ENCODE results near the gene NAV2.

GRCh38 chr11:19759389-19759788 lies 46.8 kb downstream of the NAV2 start:
- TF ChIP-seq, protein P1, sequence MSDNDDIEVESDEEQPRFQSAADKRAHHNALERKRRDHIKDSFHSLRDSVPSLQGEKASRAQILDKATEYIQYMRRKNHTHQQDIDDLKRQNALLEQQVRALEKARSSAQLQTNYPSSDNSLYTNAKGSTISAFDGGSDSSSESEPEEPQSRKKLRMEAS (IDR thresholded peaks at IDR 0.05; ENCODE audit: low read depth, low read length), result no peak
- TF ChIP-seq, protein P2, sequence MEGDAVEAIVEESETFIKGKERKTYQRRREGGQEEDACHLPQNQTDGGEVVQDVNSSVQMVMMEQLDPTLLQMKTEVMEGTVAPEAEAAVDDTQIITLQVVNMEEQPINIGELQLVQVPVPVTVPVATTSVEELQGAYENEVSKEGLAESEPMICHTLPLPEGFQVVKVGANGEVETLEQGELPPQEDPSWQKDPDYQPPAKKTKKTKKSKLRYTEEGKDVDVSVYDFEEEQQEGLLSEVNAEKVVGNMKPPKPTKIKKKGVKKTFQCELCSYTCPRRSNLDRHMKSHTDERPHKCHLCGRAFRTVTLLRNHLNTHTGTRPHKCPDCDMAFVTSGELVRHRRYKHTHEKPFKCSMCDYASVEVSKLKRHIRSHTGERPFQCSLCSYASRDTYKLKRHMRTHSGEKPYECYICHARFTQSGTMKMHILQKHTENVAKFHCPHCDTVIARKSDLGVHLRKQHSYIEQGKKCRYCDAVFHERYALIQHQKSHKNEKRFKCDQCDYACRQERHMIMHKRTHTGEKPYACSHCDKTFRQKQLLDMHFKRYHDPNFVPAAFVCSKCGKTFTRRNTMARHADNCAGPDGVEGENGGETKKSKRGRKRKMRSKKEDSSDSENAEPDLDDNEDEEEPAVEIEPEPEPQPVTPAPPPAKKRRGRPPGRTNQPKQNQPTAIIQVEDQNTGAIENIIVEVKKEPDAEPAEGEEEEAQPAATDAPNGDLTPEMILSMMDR (IDR thresholded peaks at IDR 0.05; ENCODE audit: low read depth, low read length), result no peak
- TF ChIP-seq POLR2A (IDR thresholded peaks at IDR 0.05; ENCODE audit: extremely low read depth, insufficient read length), result no peak

All from NB4 (cell line).